OCI-LY1 (cell line): Measurements from ENCODE around the gene MORN5.

Experiments
- H2AFZ ChIP-seq: fragments of 200-600 bp; sonication (generic), shearing (Covaris generic); 2 replicates; pipeline ENCODE4 v1.6.0; 2014; ENCODE audit warnings: antibody characterized with exemption, mild to moderate bottlenecking, low read length
- H3F3A ChIP-seq: fragments of 200-600 bp; sonication (generic), shearing (Covaris generic); 2 replicates; pipeline ENCODE4 v1.6.0; 2014; ENCODE audit warnings: mild to moderate bottlenecking, antibody characterized with exemption, low read length, moderate library complexity; ENCODE audit not compliant: insufficient read depth
- H3K27ac ChIP-seq: fragments of 200-600 bp; sonication (generic); 2 replicates; pipeline ENCODE4 v1.5.1; 2014; ENCODE audit warnings: low read length, mixed run types, mild to moderate bottlenecking, low read depth; ENCODE audit not compliant: poor library complexity, severe bottlenecking
- H3K27me3 ChIP-seq: fragments of 200-600 bp; sonication (generic); 2 replicates; pipeline ENCODE4 v1.6.0; 2014; ENCODE audit warnings: antibody characterized with exemption, mild to moderate bottlenecking, low read length, moderate library complexity; ENCODE audit not compliant: insufficient read depth
- H3K36me3 ChIP-seq: fragments of 200-600 bp; sonication (generic); 2 replicates; pipeline ENCODE4 v1.6.1; 2014; ENCODE audit warnings: mild to moderate bottlenecking, antibody characterized with exemption, low read length, moderate library complexity, mixed read lengths; ENCODE audit not compliant: insufficient read depth
- H3K4me1 ChIP-seq: fragments of 200-600 bp; sonication (generic); 2 replicates; pipeline ENCODE4 v1.5.1; 2014; ENCODE audit warnings: mild to moderate bottlenecking, low read length, moderate library complexity; ENCODE audit not compliant: insufficient read depth, severe bottlenecking
- H3K4me2 ChIP-seq: fragments of 200-600 bp; sonication (generic), shearing (Covaris generic); 2 replicates; pipeline ENCODE4 v1.6.1; 2014; ENCODE audit warnings: low read length
- H3K4me3 ChIP-seq: fragments of 200-600 bp; sonication (generic); 2 replicates; pipeline ENCODE4 v1.5.1; 2014; ENCODE audit warnings: low read length, low read depth, mild to moderate bottlenecking, mixed read lengths; ENCODE audit not compliant: poor library complexity, severe bottlenecking
- H3K79me2 ChIP-seq: fragments of 200-600 bp; shearing (Covaris generic); 2 replicates; pipeline ENCODE4 v1.6.1; 2016; ENCODE audit warnings: mixed run types, low read length, mixed read lengths; ENCODE audit not compliant: insufficient read depth
- H3K9ac ChIP-seq: fragments of 200-600 bp; sonication (generic), shearing (Covaris generic); 2 replicates; pipeline ENCODE4 v1.6.1; 2014; ENCODE audit warnings: mild to moderate bottlenecking, low read length, mixed read lengths
- H3K9me2 ChIP-seq: fragments of 200-600 bp; sonication (generic), shearing (Covaris generic); 2 replicates; pipeline ENCODE4 v1.6.1; 2014; ENCODE audit warnings: low read depth, mild to moderate bottlenecking, low read length, mixed read lengths
- H3K9me3 ChIP-seq: fragments of 200-600 bp; shearing (Covaris generic); 2 replicates; pipeline ENCODE4 v1.6.1; 2014; ENCODE audit warnings: low read length, mixed read lengths
- H4K20me1 ChIP-seq: fragments of 200-600 bp; sonication (generic), shearing (Covaris generic); 2 replicates; pipeline ENCODE4 v1.6.0; 2016; ENCODE audit warnings: mild to moderate bottlenecking, low read length; ENCODE audit not compliant: insufficient read depth
- EZH2 ChIP-seq: fragments of 200-600 bp; sonication (generic), shearing (Covaris generic); IDR thresholded peaks from 2 replicates; pipeline ENCODE4 v1.8.0; 2017; ENCODE audit warnings: borderline replicate concordance, mixed run types, mild to moderate bottlenecking, antibody characterized with exemption, low read length, moderate library complexity, mixed read lengths
- TF ChIP-seq, protein P1 (sequence below): fragments of 200-600 bp; sonication (generic), shearing (Covaris generic); IDR thresholded peaks from 2 replicates; pipeline ENCODE4 v1.5.1; 2017; ENCODE audit warnings: mild to moderate bottlenecking, antibody characterized with exemption, low read length, moderate library complexity, mixed read lengths

The MORN5 gene

GRCh38 chr9:122219856-122220672, 60.4 kb downstream of the MORN5 start:
- Histone ChIP-seq H3K4me1 (no peaks in the 10 kb centered on the region), H3F3A (no peaks in the 10 kb centered on the region), H3K4me3 (no peak overlapping the region), H3K9me2 (no peaks in the 10 kb centered on the region), H2AFZ (no peak overlapping the region), H3K27me3 (peaks cover 7% of the 10 kb centered on the region; the same call in 1 of the 2 replicates), H3K9ac (no peak overlapping the region), H4K20me1 (no peaks in the 10 kb centered on the region), H3K9me3 (no peaks in the 10 kb centered on the region), H3K79me2 (no peaks in the 10 kb centered on the region), H3K4me2 (no peak overlapping the region), H3K36me3 (no peaks in the 10 kb centered on the region), H3K27ac (no peak overlapping the region)
- TF ChIP-seq, protein P1, sequence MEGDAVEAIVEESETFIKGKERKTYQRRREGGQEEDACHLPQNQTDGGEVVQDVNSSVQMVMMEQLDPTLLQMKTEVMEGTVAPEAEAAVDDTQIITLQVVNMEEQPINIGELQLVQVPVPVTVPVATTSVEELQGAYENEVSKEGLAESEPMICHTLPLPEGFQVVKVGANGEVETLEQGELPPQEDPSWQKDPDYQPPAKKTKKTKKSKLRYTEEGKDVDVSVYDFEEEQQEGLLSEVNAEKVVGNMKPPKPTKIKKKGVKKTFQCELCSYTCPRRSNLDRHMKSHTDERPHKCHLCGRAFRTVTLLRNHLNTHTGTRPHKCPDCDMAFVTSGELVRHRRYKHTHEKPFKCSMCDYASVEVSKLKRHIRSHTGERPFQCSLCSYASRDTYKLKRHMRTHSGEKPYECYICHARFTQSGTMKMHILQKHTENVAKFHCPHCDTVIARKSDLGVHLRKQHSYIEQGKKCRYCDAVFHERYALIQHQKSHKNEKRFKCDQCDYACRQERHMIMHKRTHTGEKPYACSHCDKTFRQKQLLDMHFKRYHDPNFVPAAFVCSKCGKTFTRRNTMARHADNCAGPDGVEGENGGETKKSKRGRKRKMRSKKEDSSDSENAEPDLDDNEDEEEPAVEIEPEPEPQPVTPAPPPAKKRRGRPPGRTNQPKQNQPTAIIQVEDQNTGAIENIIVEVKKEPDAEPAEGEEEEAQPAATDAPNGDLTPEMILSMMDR = no peak
- TF ChIP-seq EZH2 = no peak

GRCh38 chr9:122220673-122221182, 61.0 kb downstream of the MORN5 start:
- H4K20me1 ChIP-seq = no peaks in the 10 kb centered on the region
- TF ChIP-seq, protein P1 = no peak
- TF ChIP-seq EZH2 = no peak
- H3K27ac ChIP-seq = no peak overlapping the region
- H3K27me3 ChIP-seq = peaks cover 7% of the 10 kb centered on the region; the same call in 1 of the 2 replicates
- H3F3A ChIP-seq = no peaks in the 10 kb centered on the region
- H3K9ac ChIP-seq = no peak overlapping the region
- no peak overlapping the region for H2AFZ ChIP-seq
- H3K9me2 ChIP-seq = no peaks in the 10 kb centered on the region
- no peak overlapping the region for H3K4me2 ChIP-seq
- no peaks in the 10 kb centered on the region for H3K79me2 ChIP-seq
- no peak overlapping the region for H3K4me3 ChIP-seq
- H3K36me3 ChIP-seq = no peaks in the 10 kb centered on the region
- H3K4me1 ChIP-seq = no peaks in the 10 kb centered on the region
- no peaks in the 10 kb centered on the region for H3K9me3 ChIP-seq

DNA sequence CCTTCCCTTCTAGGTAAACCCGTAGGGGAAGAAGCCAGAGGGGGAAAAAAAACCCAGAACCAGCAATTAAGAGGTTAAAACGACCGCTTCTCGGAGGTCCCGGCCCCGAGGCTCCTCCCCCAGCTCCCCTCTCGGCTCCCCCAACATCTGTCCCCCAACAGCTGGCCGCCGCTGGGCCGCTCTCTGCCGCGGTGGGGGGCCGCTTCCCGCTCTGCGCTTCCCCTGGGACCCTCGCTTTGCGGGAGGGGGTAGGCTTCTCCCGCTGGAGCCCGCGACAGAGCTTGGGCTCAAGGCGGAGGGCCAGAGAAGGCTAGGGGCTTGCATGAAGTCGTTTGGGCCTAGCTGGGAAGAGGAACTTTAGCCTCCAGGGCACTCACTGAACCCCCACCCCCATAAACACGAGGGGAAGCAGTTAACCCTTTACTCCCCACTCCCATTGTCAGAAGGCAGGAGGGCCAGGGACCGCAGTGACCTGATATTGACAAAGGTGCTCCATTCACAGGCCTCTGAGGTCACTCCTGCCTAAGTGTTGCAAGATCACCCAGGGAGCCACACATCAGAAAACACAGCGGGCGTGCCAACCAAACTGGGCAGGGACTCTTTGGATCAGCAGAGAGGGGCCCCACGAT, 61.6 kb downstream of the MORN5 start:
- Histone ChIP-seq H3K79me2 (no peaks in the 10 kb centered on the region), H3K27me3 (peaks cover 7% of the 10 kb centered on the region; the same call in 1 of the 2 replicates), H2AFZ (no peak overlapping the region)

More for the DNA sequence above, 61.6 kb downstream of the MORN5 start:
- TF ChIP-seq, protein P1 = no peak
- TF ChIP-seq EZH2 = no peak
- Histone ChIP-seq H3K9ac (no peak overlapping the region), H3K4me3 (no peak overlapping the region), H3K4me2 (no peak overlapping the region), H3K36me3 (no peaks in the 10 kb centered on the region), H3K27ac (no peak overlapping the region), H4K20me1 (no peaks in the 10 kb centered on the region), H3K9me3 (no peaks in the 10 kb centered on the region), H3K9me2 (no peaks in the 10 kb centered on the region), H3F3A (no peaks in the 10 kb centered on the region), H3K4me1 (no peaks in the 10 kb centered on the region)
